Measurements from ENCODE around the gene RAB27A.

DNA sequence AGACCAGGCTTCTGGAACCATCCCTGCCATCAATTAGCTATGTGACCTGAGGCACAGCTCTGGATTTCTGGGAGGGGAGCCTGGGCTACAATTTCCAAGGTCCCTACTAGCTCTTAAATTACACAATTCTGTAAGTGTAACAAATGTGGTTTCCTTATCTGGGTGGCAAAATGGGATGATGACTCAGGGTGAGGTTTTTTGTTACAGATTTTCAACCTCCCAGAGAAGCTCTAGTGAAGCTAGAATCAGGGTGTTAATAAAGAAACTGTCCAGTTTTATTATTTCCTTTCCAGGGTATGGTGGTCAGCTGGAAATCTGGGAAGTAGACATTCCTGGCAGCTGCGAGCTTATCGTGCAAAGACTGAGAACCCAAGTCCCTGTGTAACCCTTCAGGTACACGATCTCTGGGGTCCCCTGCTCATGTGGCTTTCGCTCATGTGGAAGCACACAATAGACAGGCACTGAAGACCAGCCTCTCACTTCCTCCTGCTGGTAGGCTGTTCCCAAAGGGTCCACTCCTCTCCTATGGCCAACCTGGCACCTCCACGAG lies 7.3 kb downstream of the RAB27A start:
- TF ChIP-seq, protein P1, sequence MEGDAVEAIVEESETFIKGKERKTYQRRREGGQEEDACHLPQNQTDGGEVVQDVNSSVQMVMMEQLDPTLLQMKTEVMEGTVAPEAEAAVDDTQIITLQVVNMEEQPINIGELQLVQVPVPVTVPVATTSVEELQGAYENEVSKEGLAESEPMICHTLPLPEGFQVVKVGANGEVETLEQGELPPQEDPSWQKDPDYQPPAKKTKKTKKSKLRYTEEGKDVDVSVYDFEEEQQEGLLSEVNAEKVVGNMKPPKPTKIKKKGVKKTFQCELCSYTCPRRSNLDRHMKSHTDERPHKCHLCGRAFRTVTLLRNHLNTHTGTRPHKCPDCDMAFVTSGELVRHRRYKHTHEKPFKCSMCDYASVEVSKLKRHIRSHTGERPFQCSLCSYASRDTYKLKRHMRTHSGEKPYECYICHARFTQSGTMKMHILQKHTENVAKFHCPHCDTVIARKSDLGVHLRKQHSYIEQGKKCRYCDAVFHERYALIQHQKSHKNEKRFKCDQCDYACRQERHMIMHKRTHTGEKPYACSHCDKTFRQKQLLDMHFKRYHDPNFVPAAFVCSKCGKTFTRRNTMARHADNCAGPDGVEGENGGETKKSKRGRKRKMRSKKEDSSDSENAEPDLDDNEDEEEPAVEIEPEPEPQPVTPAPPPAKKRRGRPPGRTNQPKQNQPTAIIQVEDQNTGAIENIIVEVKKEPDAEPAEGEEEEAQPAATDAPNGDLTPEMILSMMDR (conservative IDR thresholded peaks at IDR 0.05) = no peak
- no peak for TF ChIP-seq EZH2 (IDR thresholded peaks at IDR 0.05; ENCODE audit: low read depth)

Measured in PC-9 (cell line).